ENCODE measurements around the gene PDK2.

PDK2 gene

GRCh38 chr17:50107790-50108414 is 12.8 kb downstream of the PDK2 start:
- no peak overlapping the region for H3K4me3 ChIP-seq (ENCODE audit: low read depth, low read length)
- no peak for TF ChIP-seq CTCF (IDR thresholded peaks at IDR 0.05; ENCODE audit: low read depth, low read length)

- no peak overlapping the region for H3K4me3 ChIP-seq (ENCODE audit: low read depth, low read length)
- TF ChIP-seq CTCF (IDR thresholded peaks at IDR 0.05; ENCODE audit: low read depth, low read length) = no peak
These were observed 13.4 kb downstream of the PDK2 start for GRCh38 chr17:50108556-50108955.

GRCh38 chr17:50109207-50109606 is 14.1 kb downstream of the PDK2 start:
- H3K4me3 ChIP-seq (ENCODE audit: low read depth, low read length) = no peak overlapping the region
- no peak for TF ChIP-seq CTCF (IDR thresholded peaks at IDR 0.05; ENCODE audit: low read depth, low read length)

GRCh38 chr17:50109785-50110184 is 14.6 kb downstream of the PDK2 start:
- TF ChIP-seq CTCF (IDR thresholded peaks at IDR 0.05; ENCODE audit: low read depth, low read length) = no peak

GRCh38 chr17:50110591-50111349 is 15.6 kb downstream of the PDK2 start:
- no peak overlapping the region for H3K4me3 ChIP-seq (ENCODE audit: low read depth, low read length)
- no peak for TF ChIP-seq CTCF (IDR thresholded peaks at IDR 0.05; ENCODE audit: low read depth, low read length)

More at GRCh38 chr17:50109785-50110184, 14.6 kb downstream of the PDK2 start:
- no peak overlapping the region for H3K4me3 ChIP-seq (ENCODE audit: low read depth, low read length)

- no peak for TF ChIP-seq CTCF (IDR thresholded peaks at IDR 0.05; ENCODE audit: low read depth, low read length)
- H3K4me3 ChIP-seq (ENCODE audit: low read depth, low read length) = no peak overlapping the region
These were observed 16.8 kb downstream of the PDK2 start for GRCh38 chr17:50111673-50112655.

All from WI38 (cell line).